GM12878 (cell line): ENCODE results near the gene COG7. TPM values are rescaled to one million over a fixed set of nuclear protein-coding genes. Genes with fewer than 3 reads are reported as not detected.
"Not testable (repeated sequence)": the region's sequence is repeated elsewhere in the genome, so short reads cannot be mapped to it uniquely, and the experiment has no call there.

Source experiments
- ATAC-seq: fragments of 200-7000 bp; cut with Tn5 transposase; 3 replicates; pipeline ENCODE4 v1.9.1; 2020; ENCODE audit warnings: mild to moderate bottlenecking, moderate library complexity
- BruUV-seq: library from RNA; stranded (reverse); fragments of 400-500 nt; replicated peaks from 2 replicates; lab custom pipeline; 2021; lab: Mats Ljungman, UMichigan
- CTCF ChIA-PET: fragments of 300-600 bp; sonication (Branson Sonifier 250); formaldehyde crosslinking; extraction: SDS; loops from one replicate; lab custom pipeline; 2021; ENCODE audit warnings: inconsistent platforms; lab: Yijun Ruan, JAX
- POLR2A ChIA-PET: fragments of 350-600 bp; formaldehyde crosslinking; extraction: SDS; loops from one replicate; lab custom pipeline; 2021; ENCODE audit warnings: inconsistent platforms; lab: Charles Lee
- RAD21 ChIA-PET: fragments of 300-600 bp; sonication (Branson Sonifier 250); formaldehyde crosslinking; loops from one replicate; lab custom pipeline; 2023; ENCODE audit warnings: antibody characterized with exemption; ENCODE audit not compliant: unreplicated experiment; lab: Charles Lee
- SMC1A ChIA-PET: fragments of 300-600 bp; sonication (Branson Sonifier 250); formaldehyde crosslinking; loops from one replicate; lab custom pipeline; 2023; ENCODE audit not compliant: unreplicated experiment, uncharacterized antibody; lab: Charles Lee
- DNase-seq: peaks from one replicate; pipeline ENCODE4 v3.0.0-alpha.2; 2011; ENCODE audit warnings: low read depth, low spot score
- FAIRE-seq: peaks from 3 replicates; lab custom pipeline; 2011; peaks lifted over from hg19 to GRCh38; lab: Jason Lieb, UNC
- H2AFZ ChIP-seq: 2 replicates; pipeline ENCODE4 v1.6.0; 2011; ENCODE audit warnings: low read depth, low read length, control low read depth; ENCODE audit not compliant: control insufficient read depth
- H3K27ac ChIP-seq: 2 replicates; pipeline ENCODE4 v1.5.1; 2011; ENCODE audit warnings: control low read depth; ENCODE audit not compliant: control insufficient read depth, insufficient read depth
- H3K27me3 ChIP-seq, 2 experiments: replicated peaks in 1 of 2; 2 replicates each; pipeline versions ENCODE4 v1.6.0 to v1.6.1; 2011; ENCODE audit warnings: low read length in 1 of 2; ENCODE audit not compliant: control insufficient read depth in 2 of 2, insufficient read depth in 2 of 2
- H3K36me3 ChIP-seq, 2 experiments: 2 replicates each; pipeline ENCODE4 v1.5.1; 2011; ENCODE audit warnings: low read length in 1 of 2; ENCODE audit not compliant: control insufficient read depth in 2 of 2, insufficient read depth in 2 of 2
- H3K4me1 ChIP-seq: 2 replicates; pipeline ENCODE4 v1.6.1; 2011; ENCODE audit warnings: mild to moderate bottlenecking, low read length, moderate library complexity, mixed read lengths; ENCODE audit not compliant: control insufficient read depth, insufficient read depth
- H3K4me2 ChIP-seq: 2 replicates; pipeline ENCODE4 v1.6.0; 2011; ENCODE audit warnings: control low read depth; ENCODE audit not compliant: control insufficient read depth, insufficient read depth
- H3K4me3 ChIP-seq: fragments of 200-600 bp; sonication (generic); 2 replicates; pipeline ENCODE4 v1.5.1; 2016
- H3K79me2 ChIP-seq: 2 replicates; pipeline ENCODE4 v1.6.0; 2011; ENCODE audit warnings: low read length; ENCODE audit not compliant: control insufficient read depth, insufficient read depth
- H3K9ac ChIP-seq: 2 replicates; pipeline ENCODE4 v1.8.0; 2011; ENCODE audit warnings: low read length, control low read depth, mixed read lengths; ENCODE audit not compliant: control insufficient read depth, insufficient read depth
- H3K9me3 ChIP-seq: replicated peaks from 3 replicates; pipeline ENCODE4 v1.5.1; 2011; ENCODE audit warnings: mild to moderate bottlenecking, low read length; ENCODE audit not compliant: control insufficient read depth, insufficient read depth
- H4K20me1 ChIP-seq: 2 replicates; pipeline ENCODE4 v1.6.0; 2011; ENCODE audit not compliant: control insufficient read depth, insufficient read depth
- CBX3 ChIP-seq: fragments of 200-600 bp; sonication (generic); IDR thresholded peaks from 2 replicates; pipeline ENCODE4 v1.6.1; 2016; ENCODE audit warnings: low read depth, borderline replicate concordance
- MYC ChIP-seq: IDR thresholded peaks from 2 replicates; pipeline ENCODE4 v1.6.1; 2011; ENCODE audit warnings: mild to moderate bottlenecking, low read length, moderate library complexity, inconsistent platforms; ENCODE audit not compliant: insufficient read depth, insufficient replicate concordance, insufficient read length, severe bottlenecking
- NFIC ChIP-seq: IDR thresholded peaks from 2 replicates; pipeline ENCODE4 v1.6.1; 2012; ENCODE audit warnings: low read depth, mild to moderate bottlenecking, inconsistent platforms, low read length, moderate library complexity
- RAD51 ChIP-seq: fragments of 450-650 bp; IDR thresholded peaks from 2 replicates; pipeline ENCODE4 v1.6.1; 2016; ENCODE audit warnings: moderate library complexity, mild to moderate bottlenecking, inconsistent platforms
- RBBP5 ChIP-seq: fragments of 200-600 bp; sonication (generic); conservative IDR thresholded peaks from 2 replicates; pipeline ENCODE4 v1.6.1; 2016
- SRF ChIP-seq, 2 experiments: IDR thresholded peaks; 2 replicates each; pipeline ENCODE4 v1.6.1; 2011; ENCODE audit warnings: low read depth in 2 of 2, low read length in 2 of 2, mild to moderate bottlenecking in 1 of 2, moderate library complexity in 1 of 2
- WGBS: methylation state at CpG from one replicate; pipeline ENCODE4 v1.1.6; 2016; ENCODE audit warnings: low lambda C conversion rate; ENCODE audit not compliant: insufficient replicate concordance, insufficient coverage; ENCODE audit errors: missing lambda C conversion rate; 5-methylcytosine and 5-hydroxymethylcytosine counted together
- in situ Hi-C: fragments of 300-500 bp; cut with MboI; formaldehyde crosslinking; loops from 9 replicates; pipeline ENCODE4 v1.14.3; 2018; ENCODE audit warnings: mixed read lengths
- intact Hi-C: fragments of 100-400 bp; cut with micrococcal nuclease; formaldehyde crosslinking; loops from one replicate; pipeline ENCODE4 v1.14.2; 2022; ENCODE audit not compliant: unreplicated experiment
- polyA plus RNA-seq, 11 experiments: library from polyadenylated mRNA; depleted of rRNA in 4 of 11; unstranded in 6 of 11; stranded (reverse) in 5 of 11; fragments of >200 nt; fragmentation: Nextera tagmentation in 4 of 11; fragmentation: Illumina TruSeq in 1 of 11; extraction: Ambion mirVana in 4 of 11; extraction: Trizol in 1 of 11; gene quantifications; 1 replicate in 1 of 11; 2 replicates in 10 of 11; pipeline versions ENCODE4 v1.2.1 to v1.2.3, GENCODE V29; 2011 to 2016; ENCODE audit warnings: inconsistent platforms in 2 of 11, missing spikeins in 2 of 11, low read depth in 1 of 11
- total RNA-seq, 4 experiments: library from RNA; depleted of rRNA in 3 of 4; stranded (reverse); fragments of >200 nt in 3 of 4; fragmentation: Illumina TruSeq in 1 of 4; extraction: Trizol in 1 of 4; gene quantifications; 2 replicates each; pipeline versions ENCODE4 v1.2.1 to v1.2.3, GENCODE V29; 2013 to 2021

The COG7 gene
- total and polyA plus RNA-seq, 10 of the 15 experiments (the other 5 are each of a cell fraction or from before 2014, with no cell fraction given) = 2.9 to 24.0 (median 10.0) TPM

DNA sequence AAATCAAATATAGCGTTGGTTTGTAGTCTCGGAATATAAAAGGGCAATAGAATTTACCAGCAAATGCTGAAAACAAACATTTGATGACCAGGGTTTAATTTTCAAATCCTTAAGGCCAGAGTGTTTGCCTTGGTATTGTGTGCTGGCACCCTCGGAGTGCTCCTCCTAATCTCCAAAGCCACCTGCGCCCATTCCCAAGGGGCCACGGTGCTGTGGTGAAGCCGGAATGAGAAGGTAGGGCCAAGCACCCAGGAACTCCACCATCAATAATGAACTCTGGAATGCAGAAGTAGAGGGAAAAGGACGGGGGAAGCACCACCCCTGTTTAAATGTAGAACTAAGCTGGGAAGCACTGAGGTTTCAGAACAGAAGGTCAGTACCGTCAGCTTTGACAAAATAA lies 51.9 kb downstream of the COG7 start (continued):
- TF ChIP-seq MYC (no peak), RBBP5 (no peak), NFIC (no peak), SRF (IDR thresholded peaks at IDR 0.05; ENCODE audit: low read depth in 2 of 2, low read length in 2 of 2) (no peak), RAD51 (no peak), CBX3 (no peak)

DNA sequence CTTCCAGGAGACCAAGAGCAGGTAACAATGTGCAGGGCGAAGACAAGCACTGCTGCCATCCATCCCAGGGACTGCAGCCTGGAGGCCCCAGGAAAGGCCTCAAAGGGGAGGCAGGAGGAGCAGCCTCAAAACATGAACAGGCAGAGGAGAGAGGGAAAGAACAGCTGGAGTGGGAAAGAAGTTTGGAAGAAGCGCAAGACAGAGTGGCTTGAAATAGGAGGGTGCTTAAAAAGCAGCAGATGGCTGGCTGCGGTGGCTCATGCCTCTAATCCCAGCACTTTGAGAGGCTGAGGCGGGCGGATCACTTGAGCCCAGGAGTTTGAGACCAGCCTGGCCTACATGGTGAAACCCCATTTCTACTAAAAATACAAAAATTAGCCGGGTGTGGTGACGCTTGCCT lies 52.5 kb downstream of the COG7 start:
- ATAC-seq, CTCF ChIA-PET, RAD21 ChIA-PET, H3K9ac ChIP-seq, H3K9me3 ChIP-seq, H3K4me3 ChIP-seq, in situ Hi-C loops, POLR2A ChIA-PET, DNase-seq, H2AFZ ChIP-seq, H3K27me3 ChIP-seq, FAIRE-seq, intact Hi-C loops, SMC1A ChIA-PET, H3K27ac ChIP-seq, BruUV-seq, H3K36me3 ChIP-seq, H3K4me1 ChIP-seq, H4K20me1 ChIP-seq, H3K79me2 ChIP-seq, H3K4me2 ChIP-seq: not testable (repeated sequence)
- 97% methylated on average over 7 of the region's 7 CpGs for WGBS
